Upper lobe of right lung (tissue), 1 donor: ENCODE data around the gene UAP1L1. TPM values are rescaled to one million over a fixed set of nuclear protein-coding genes. Genes with fewer than 3 reads are reported as not detected.

Experiments
- ATAC-seq: fragments of 200-7000 bp; cut with Tn5 transposase; one replicate; pipeline ENCODE4 v1.9.1; 2020; ENCODE audit warnings: mild to moderate bottlenecking, moderate library complexity
- DNase-seq: peaks from one replicate; pipeline ENCODE4 v3.0.0-alpha.2; 2020
- H3K27ac ChIP-seq: fragments of 200-600 bp; one replicate; pipeline ENCODE4 v1.8.0; 2022
- H3K27me3 ChIP-seq: fragments of 200-600 bp; one replicate; pipeline ENCODE4 v1.8.0; 2022; ENCODE audit warnings: mild to moderate bottlenecking
- H3K36me3 ChIP-seq: fragments of 200-600 bp; one replicate; pipeline ENCODE4 v1.8.0; 2022
- H3K4me1 ChIP-seq: fragments of 200-600 bp; one replicate; pipeline ENCODE4 v1.8.0; 2022
- H3K4me3 ChIP-seq: fragments of 200-600 bp; one replicate; pipeline ENCODE4 v1.8.0; 2022; ENCODE audit warnings: mild to moderate bottlenecking
- H3K9me3 ChIP-seq: fragments of 200-600 bp; one replicate; pipeline ENCODE4 v1.8.0; 2022
- intact Hi-C: fragments of 100-400 bp; cut with DNase I; formaldehyde crosslinking; loops from one replicate; pipeline ENCODE4 v1.11.0; 2022
- total RNA-seq: library from RNA; stranded (reverse); fragmentation: NEBNext Ultra II Directional; extraction: Animal tissue kit (Norgen Biotek cat#: 25700); gene quantifications from one replicate; pipeline ENCODE4 v1.2.1, GENCODE V29; 2021
- TF ChIP-seq, protein P1 (sequence below): fragments of 200-600 bp; IDR thresholded peaks from one replicate; pipeline ENCODE4 v1.8.0; 2022; ENCODE audit warnings: antibody characterized with exemption
- donor health status: DM: no; HTN: yes; CAD: no; lungs with severe emphysema.

UAP1L1 gene
- total RNA-seq, 1 donor from 2014 or later, result 30.7 TPM

DNA sequence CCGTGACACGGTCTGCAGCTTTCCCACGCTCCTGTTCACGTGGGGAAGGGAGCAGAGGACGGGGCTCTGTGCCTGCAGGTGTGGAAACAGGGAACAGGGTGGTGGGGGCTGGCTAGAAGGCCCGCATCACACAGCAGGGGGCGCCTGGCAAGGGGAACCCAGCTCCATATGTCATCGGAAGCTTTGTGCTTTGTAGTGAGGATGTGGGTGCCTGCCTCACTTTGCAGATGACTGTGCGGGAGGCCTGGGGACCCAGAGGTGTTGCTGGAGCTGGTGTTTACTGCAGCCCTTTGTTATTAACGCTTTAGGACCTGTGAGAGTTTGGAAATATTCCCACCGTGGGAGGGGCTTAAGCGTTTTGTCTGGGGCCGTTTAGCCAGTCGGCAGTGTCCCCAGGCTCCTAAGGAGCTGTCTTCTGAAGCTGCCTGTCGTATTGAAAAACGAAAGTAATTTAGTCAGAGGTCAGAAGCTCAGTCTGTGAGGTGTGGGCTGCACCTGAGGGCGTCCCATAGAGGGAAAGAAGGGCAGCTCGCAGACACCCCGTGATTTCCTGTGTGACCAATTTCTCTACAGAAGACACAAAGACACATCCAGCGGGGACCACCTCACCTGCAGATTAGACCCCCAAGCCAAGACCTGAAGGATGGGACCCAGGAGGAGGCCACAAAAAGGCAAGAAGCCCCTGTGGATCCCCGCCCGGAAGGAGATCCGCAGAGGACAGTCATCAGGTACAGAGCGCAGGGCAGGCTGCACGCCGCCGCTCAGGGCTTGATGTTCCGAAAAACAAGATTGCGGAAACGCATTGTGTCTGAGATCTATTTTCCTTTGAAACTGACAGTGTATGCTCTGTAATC lies 18.6 kb downstream of the UAP1L1 start:
- no peaks in the 10 kb centered on the region for H3K27me3 ChIP-seq
- peak; percentile 55 for ATAC-seq
- H3K27ac ChIP-seq, result no peak overlapping the region
- no peak overlapping the region for H3K4me3 ChIP-seq
- intact Hi-C loops, result no loop called here
- H3K4me1 ChIP-seq, result no peaks in the 10 kb centered on the region
- peaks cover 69% of the 10 kb centered on the region for H3K36me3 ChIP-seq
- DNase-seq, result peak; percentile 67
- TF ChIP-seq, protein P1, sequence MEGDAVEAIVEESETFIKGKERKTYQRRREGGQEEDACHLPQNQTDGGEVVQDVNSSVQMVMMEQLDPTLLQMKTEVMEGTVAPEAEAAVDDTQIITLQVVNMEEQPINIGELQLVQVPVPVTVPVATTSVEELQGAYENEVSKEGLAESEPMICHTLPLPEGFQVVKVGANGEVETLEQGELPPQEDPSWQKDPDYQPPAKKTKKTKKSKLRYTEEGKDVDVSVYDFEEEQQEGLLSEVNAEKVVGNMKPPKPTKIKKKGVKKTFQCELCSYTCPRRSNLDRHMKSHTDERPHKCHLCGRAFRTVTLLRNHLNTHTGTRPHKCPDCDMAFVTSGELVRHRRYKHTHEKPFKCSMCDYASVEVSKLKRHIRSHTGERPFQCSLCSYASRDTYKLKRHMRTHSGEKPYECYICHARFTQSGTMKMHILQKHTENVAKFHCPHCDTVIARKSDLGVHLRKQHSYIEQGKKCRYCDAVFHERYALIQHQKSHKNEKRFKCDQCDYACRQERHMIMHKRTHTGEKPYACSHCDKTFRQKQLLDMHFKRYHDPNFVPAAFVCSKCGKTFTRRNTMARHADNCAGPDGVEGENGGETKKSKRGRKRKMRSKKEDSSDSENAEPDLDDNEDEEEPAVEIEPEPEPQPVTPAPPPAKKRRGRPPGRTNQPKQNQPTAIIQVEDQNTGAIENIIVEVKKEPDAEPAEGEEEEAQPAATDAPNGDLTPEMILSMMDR, result peak; percentile 20
- H3K9me3 ChIP-seq, result no peaks in the 10 kb centered on the region

DNA sequence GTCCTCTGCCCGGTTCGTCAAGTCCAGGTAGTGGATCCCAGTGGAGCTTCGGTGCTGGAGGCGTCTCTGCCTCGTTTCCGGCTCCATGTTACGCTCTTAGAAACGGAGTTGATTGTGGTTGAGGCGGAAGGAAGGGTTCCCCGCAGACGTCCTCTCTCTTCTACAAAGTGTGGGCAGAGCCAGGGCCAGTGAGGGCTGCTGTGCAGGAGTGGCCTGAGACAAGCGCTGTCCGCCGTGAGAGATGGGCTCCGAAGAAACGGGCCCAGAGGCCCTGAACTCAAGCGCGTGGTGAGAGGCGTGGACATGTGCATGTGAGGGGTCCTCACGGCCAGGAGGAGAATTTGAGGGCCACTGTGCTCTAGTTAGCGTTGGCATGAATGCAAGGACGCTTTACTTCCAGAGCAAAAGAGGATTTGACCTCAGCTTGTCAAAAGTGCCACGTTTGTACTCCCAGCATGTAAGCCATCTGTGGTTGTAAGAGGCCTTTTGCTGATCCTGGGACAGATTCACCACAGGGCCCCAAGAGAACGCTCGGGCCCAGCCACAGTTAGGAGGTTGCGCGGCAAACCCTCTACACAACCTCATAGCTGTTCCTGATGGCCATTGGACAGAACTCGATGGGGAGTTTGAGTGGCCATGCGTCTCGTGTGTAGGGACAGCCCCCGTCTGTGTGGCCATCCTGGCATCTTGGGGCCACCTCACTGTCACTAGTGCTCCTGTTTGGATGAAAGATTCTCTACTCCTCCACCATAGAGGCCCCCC lies 19.6 kb downstream of the UAP1L1 start:
- H3K4me1 ChIP-seq, result no peaks in the 10 kb centered on the region
- DNase-seq, result no peak
- no peak overlapping the region for H3K27ac ChIP-seq
- no peaks in the 10 kb centered on the region for H3K9me3 ChIP-seq
- H3K4me3 ChIP-seq, result no peak overlapping the region
- ATAC-seq, result no peak
- H3K27me3 ChIP-seq, result no peaks in the 10 kb centered on the region
- intact Hi-C loops, result no loop called here
- peaks cover 72% of the 10 kb centered on the region for H3K36me3 ChIP-seq
- TF ChIP-seq, protein P1, result no peak

GRCh38 chr9:137097761-137098462 lies 20.6 kb downstream of the UAP1L1 start:
- Histone ChIP-seq H3K36me3 (peaks cover 62% of the 10 kb centered on the region), H3K4me3 (no peak overlapping the region), H3K4me1 (no peaks in the 10 kb centered on the region), H3K27ac (no peak overlapping the region), H3K9me3 (no peaks in the 10 kb centered on the region), H3K27me3 (no peaks in the 10 kb centered on the region)
- ATAC-seq (peak; percentile 22), DNase-seq (peak; percentile 63)
- intact Hi-C loops, result no loop called here
- TF ChIP-seq, protein P1, result no peak

- Histone ChIP-seq H3K27ac (no peak overlapping the region), H3K4me1 (no peaks in the 10 kb centered on the region), H3K4me3 (no peak overlapping the region), H3K36me3 (peaks cover 68% of the 10 kb centered on the region), H3K27me3 (no peaks in the 10 kb centered on the region), H3K9me3 (no peaks in the 10 kb centered on the region)
- no peak for DNase-seq
- TF ChIP-seq, protein P1, result no peak
- peak; percentile 33 for ATAC-seq
- intact Hi-C loops, result no loop called here
Observed at GRCh38 chr9:137099231-137099630, 21.9 kb downstream of the UAP1L1 start.

GRCh38 chr9:137103206-137103999 lies 26.1 kb downstream of the UAP1L1 start:
- intact Hi-C loops, result no loop called here
- DNase-seq, result no peak
- no peak overlapping the region for H3K27ac ChIP-seq
- H3K36me3 ChIP-seq, result peaks cover 83% of the 10 kb centered on the region
- ATAC-seq, result no peak
- no peaks in the 10 kb centered on the region for H3K27me3 ChIP-seq
- H3K9me3 ChIP-seq, result no peaks in the 10 kb centered on the region
- H3K4me3 ChIP-seq, result no peak overlapping the region
- H3K4me1 ChIP-seq, result no peaks in the 10 kb centered on the region
- TF ChIP-seq, protein P1, result no peak
